CD4-positive, CD25-positive, alpha-beta regulatory T cell (primary cell): ENCODE measurements around the gene SLC26A8. TPM values are rescaled to one million over a fixed set of nuclear protein-coding genes. Genes with fewer than 3 reads are reported as not detected.

ENCODE experiments used
- ATAC-seq, 2 donors: fragments of 150-1000 bp; cut with Tn5 transposase; one replicate each; pipeline ENCODE4 v1.10.0; 2021; ENCODE audit warnings: low read depth in 2 of 2, moderate number of reproducible peaks in 2 of 2, moderate library complexity in 1 of 2
- DNase-seq, 3 donors: peaks; one replicate each; pipeline versions ENCODE4 v3.0.0 to v3.0.0-alpha.2; 2012 to 2022; ENCODE audit warnings: mixed read lengths in 1 of 3
- H3K27ac ChIP-seq: one replicate; pipeline ENCODE4 v1.7.0; 2013; ENCODE audit warnings: mild to moderate bottlenecking, low read length; ENCODE audit not compliant: insufficient read depth, poor library complexity, severe bottlenecking
- H3K27me3 ChIP-seq: one replicate; pipeline ENCODE4 v1.7.0; 2013; ENCODE audit warnings: low read length; ENCODE audit not compliant: control insufficient read depth, insufficient read depth
- H3K36me3 ChIP-seq: one replicate; pipeline ENCODE4 v1.7.0; 2013; ENCODE audit warnings: mild to moderate bottlenecking, low read length, moderate library complexity; ENCODE audit not compliant: control insufficient read depth, insufficient read depth
- H3K4me1 ChIP-seq: 2 replicates; pipeline ENCODE4 v1.7.0; 2013; ENCODE audit warnings: mild to moderate bottlenecking, low read length; ENCODE audit not compliant: insufficient read depth, control insufficient read depth, poor library complexity, severe bottlenecking
- H3K4me3 ChIP-seq: one replicate; pipeline ENCODE4 v1.7.0; 2013; ENCODE audit warnings: low read depth, mild to moderate bottlenecking, low read length, moderate library complexity
- H3K9me3 ChIP-seq, 2 experiments: 1 replicate in 1 of 2; 2 replicates in 1 of 2; pipeline ENCODE4 v1.7.0; 2013; ENCODE audit warnings: low read length in 2 of 2, mild to moderate bottlenecking in 1 of 2, moderate library complexity in 1 of 2; ENCODE audit not compliant: control insufficient read depth in 2 of 2
- H3K27ac Mint-ChIP-seq, 3 donors: one replicate each; pipeline ENCODE4 v1.8.0; 2020 to 2022; ENCODE audit warnings: mild to moderate bottlenecking in 3 of 3, mixed read lengths in 3 of 3, moderate library complexity in 2 of 3
- H3K27me3 Mint-ChIP-seq: one replicate; pipeline ENCODE4 v1.8.0; 2022; ENCODE audit warnings: mild to moderate bottlenecking, mixed read lengths
- H3K36me3 Mint-ChIP-seq: one replicate; pipeline ENCODE4 v1.8.0; 2020; ENCODE audit warnings: mixed read lengths
- H3K4me1 Mint-ChIP-seq, 4 donors: one replicate each; pipeline ENCODE4 v1.8.0; 2020 to 2022; ENCODE audit warnings: mixed read lengths in 4 of 4, mild to moderate bottlenecking in 1 of 4
- H3K4me3 Mint-ChIP-seq, 4 donors: one replicate each; pipeline ENCODE4 v1.8.0; 2020 to 2022; ENCODE audit warnings: mild to moderate bottlenecking in 4 of 4, mixed read lengths in 4 of 4, moderate library complexity in 3 of 4
- H3K9me3 Mint-ChIP-seq, 7 donors: one replicate each; pipeline ENCODE4 v1.8.0; 2020 to 2022; ENCODE audit warnings: mixed read lengths in 7 of 7, mild to moderate bottlenecking in 3 of 7, moderate library complexity in 2 of 7
- polyA plus RNA-seq, 4 donors: library from polyadenylated mRNA; unstranded; fragments of 300-500 nt; fragmentation: Illumina TruSeq; gene quantifications; one replicate each; pipeline ENCODE4 v1.2.3, GENCODE V29; 2021
- total RNA-seq: library from RNA; stranded (reverse); gene quantifications from one replicate; pipeline ENCODE4 v1.2.3, GENCODE V29; 2022

The SLC26A8 gene, protein sequence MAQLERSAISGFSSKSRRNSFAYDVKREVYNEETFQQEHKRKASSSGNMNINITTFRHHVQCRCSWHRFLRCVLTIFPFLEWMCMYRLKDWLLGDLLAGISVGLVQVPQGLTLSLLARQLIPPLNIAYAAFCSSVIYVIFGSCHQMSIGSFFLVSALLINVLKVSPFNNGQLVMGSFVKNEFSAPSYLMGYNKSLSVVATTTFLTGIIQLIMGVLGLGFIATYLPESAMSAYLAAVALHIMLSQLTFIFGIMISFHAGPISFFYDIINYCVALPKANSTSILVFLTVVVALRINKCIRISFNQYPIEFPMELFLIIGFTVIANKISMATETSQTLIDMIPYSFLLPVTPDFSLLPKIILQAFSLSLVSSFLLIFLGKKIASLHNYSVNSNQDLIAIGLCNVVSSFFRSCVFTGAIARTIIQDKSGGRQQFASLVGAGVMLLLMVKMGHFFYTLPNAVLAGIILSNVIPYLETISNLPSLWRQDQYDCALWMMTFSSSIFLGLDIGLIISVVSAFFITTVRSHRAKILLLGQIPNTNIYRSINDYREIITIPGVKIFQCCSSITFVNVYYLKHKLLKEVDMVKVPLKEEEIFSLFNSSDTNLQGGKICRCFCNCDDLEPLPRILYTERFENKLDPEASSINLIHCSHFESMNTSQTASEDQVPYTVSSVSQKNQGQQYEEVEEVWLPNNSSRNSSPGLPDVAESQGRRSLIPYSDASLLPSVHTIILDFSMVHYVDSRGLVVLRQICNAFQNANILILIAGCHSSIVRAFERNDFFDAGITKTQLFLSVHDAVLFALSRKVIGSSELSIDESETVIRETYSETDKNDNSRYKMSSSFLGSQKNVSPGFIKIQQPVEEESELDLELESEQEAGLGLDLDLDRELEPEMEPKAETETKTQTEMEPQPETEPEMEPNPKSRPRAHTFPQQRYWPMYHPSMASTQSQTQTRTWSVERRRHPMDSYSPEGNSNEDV
- total RNA-seq: not detected
- not detected for polyA plus RNA-seq

DNA sequence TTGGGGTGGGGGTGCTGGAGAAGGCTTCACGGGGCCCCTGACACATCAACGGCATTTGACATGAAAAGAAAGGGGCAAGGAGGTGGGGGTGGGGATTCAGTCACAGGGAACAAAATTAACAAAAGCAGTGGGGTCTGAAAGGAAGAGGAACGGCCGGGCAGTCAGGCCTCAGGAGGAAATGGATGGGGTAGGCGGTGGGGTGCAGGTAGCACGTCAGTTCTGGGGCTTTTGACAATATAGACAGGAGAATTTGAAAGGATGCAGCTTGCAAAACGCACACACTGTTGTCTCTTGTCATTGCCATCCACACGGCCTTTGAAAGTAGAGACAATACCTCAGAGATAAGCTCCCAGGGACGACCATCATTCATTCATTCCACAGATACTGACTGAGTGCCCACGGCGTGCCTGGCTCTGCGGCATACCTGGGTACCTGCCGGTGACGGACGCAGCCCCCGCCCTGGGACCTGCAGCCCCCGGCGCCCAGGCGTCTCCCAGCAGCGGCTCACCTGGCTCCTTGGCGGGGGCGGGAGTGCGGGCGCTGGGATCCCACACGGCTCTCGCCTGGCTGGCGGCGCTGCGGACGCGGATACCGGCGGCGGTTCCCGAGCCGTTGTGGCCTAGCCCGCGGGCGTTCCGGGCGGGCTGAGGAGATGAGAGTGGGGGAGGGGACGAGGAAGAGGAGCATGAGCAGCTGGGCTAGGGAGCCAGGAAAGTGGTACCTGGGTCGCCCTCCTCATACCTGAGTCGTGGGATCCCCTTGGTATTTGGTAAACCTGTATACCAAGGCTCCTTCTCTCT lies at the start of gene SLC26A8:
TSS of gene SLC26A8 (minus strand) at position 646 of the 800 bp plus-strand sequence. CDS start 4,934 bp downstream, outside the sequence.
- Mint-ChIP-seq H3K27ac (no peak within 1 kb of the TSS), H3K36me3 (no peaks in the 10 kb centered on the region), H3K27me3 (peaks cover 8% of the 10 kb centered on the region), H3K4me3 (no peak within 1 kb of the TSS), H3K4me1 (peaks cover 4 to 17% (median 9%) of the 10 kb centered on the region in 4 donors), H3K9me3 (no peaks in the 10 kb centered on the region)
- ATAC-seq (no peak), DNase-seq (no peak)
- H3K36me3 ChIP-seq: no peaks in the 10 kb centered on the region
- no peaks in the 10 kb centered on the region for H3K9me3 ChIP-seq
- H3K4me3 ChIP-seq: no peak within 1 kb of the TSS
- no peak within 1 kb of the TSS for H3K27ac ChIP-seq
- peaks cover 8% of the 10 kb centered on the region for H3K4me1 ChIP-seq
- H3K27me3 ChIP-seq: peaks cover 3% of the 10 kb centered on the region

DNA sequence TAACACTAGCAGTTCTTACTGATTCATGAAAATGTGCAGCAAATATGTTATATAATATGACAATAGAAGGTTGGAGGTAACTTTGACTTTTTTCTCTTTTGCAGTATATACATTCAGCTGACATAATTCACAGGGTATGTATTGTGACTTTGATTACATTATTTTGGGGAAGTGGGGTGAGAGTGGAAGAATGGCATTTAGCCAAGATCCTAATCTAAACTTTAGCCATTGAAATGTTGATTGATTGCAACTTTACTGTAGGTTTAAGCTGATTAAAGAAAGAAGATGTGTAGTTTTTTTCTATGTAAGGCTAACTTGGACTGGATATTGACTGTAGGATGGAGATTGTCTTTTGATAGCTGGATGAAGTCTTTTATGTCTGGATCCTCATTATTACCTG lies 49.1 kb upstream of the SLC26A8 start:
- H3K4me1 ChIP-seq: peaks cover 2% of the 10 kb centered on the region
- H3K9me3 ChIP-seq: no peaks in the 10 kb centered on the region
- no peak for DNase-seq
- H3K36me3 ChIP-seq: peaks cover 36% of the 10 kb centered on the region
- no peaks in the 10 kb centered on the region for H3K27me3 Mint-ChIP-seq
- no peak overlapping the region for H3K4me3 ChIP-seq
- H3K27me3 ChIP-seq: no peaks in the 10 kb centered on the region
- peak overlapping the region in 2 of 3 donors; percentile 3 to 38 for H3K27ac Mint-ChIP-seq
- no peak overlapping the region for H3K4me3 Mint-ChIP-seq
- ATAC-seq: no peak
- peaks cover 10% of the 10 kb centered on the region for H3K36me3 Mint-ChIP-seq
- H3K27ac ChIP-seq: no peak overlapping the region
- H3K9me3 Mint-ChIP-seq: no peaks in the 10 kb centered on the region
- H3K4me1 Mint-ChIP-seq: peaks cover 28 to 48% (median 34%) of the 10 kb centered on the region in 4 donors

DNA sequence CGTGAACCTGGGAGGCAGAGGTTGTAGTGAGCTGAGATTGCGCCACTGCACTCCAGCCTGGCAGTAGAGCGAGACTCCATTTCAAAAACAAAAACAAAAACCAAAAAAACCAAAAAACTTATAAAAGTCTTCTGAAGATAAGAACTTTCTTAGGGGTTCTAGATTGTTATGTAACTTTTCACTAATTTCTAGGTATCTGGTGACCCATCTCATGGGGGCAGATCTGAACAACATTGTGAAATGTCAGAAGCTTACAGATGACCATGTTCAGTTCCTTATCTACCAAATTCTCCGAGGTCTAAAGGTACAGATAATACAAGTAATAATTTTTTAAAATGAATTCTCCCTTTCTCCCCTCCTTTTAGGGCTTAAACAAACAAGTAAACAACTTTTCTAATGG lies 48.2 kb upstream of the SLC26A8 start:
- Mint-ChIP-seq H3K27me3 (no peaks in the 10 kb centered on the region), H3K4me3 (no peak overlapping the region), H3K36me3 (peaks cover 10% of the 10 kb centered on the region), H3K9me3 (peaks cover 0 to 1% (median 0%) of the 10 kb centered on the region in 7 donors), H3K4me1 (peaks cover 37 to 56% (median 43%) of the 10 kb centered on the region in 4 donors), H3K27ac (peak overlapping the region in 2 of 3 donors; percentile 74 to 77)
- ATAC-seq (no peak), DNase-seq (no peak)
- Histone ChIP-seq H3K9me3 (no peaks in the 10 kb centered on the region), H3K27ac (no peak overlapping the region), H3K4me1 (peaks cover 4% of the 10 kb centered on the region), H3K4me3 (no peak overlapping the region), H3K27me3 (no peaks in the 10 kb centered on the region), H3K36me3 (peaks cover 27% of the 10 kb centered on the region)

DNA sequence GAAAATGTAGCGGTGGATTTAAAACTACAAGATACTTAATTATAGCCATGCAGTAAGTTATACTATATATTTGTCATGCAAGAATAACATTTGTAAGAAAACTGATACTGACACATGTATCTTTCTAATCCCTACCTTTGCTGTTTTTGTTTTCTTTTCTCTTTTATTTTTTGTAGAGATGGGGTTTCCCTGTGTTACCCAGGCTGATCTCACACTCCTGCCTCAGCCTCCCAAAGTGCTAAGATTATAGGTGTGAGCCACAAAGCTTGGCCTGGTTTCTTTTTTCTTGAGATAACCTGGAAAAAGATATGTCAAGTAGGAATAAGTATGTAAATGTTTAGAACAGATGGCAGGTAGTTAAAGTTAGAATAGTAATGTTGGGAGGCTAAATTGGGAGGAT lies 47.3 kb upstream of the SLC26A8 start:
- Mint-ChIP-seq H3K27me3 (no peaks in the 10 kb centered on the region), H3K4me1 (peaks cover 36 to 59% (median 49%) of the 10 kb centered on the region in 4 donors), H3K27ac (peak overlapping the region; percentile 30 to 77 (median 63)), H3K36me3 (peaks cover 10% of the 10 kb centered on the region), H3K4me3 (no peak overlapping the region), H3K9me3 (peaks cover 0 to 2% (median 0%) of the 10 kb centered on the region in 7 donors)
- ATAC-seq (no peak), DNase-seq (no peak)
- H3K9me3 ChIP-seq: no peaks in the 10 kb centered on the region
- no peak overlapping the region for H3K27ac ChIP-seq
- H3K27me3 ChIP-seq: no peaks in the 10 kb centered on the region
- peaks cover 17% of the 10 kb centered on the region for H3K36me3 ChIP-seq
- H3K4me1 ChIP-seq: peaks cover 4% of the 10 kb centered on the region
- no peak overlapping the region for H3K4me3 ChIP-seq

DNA sequence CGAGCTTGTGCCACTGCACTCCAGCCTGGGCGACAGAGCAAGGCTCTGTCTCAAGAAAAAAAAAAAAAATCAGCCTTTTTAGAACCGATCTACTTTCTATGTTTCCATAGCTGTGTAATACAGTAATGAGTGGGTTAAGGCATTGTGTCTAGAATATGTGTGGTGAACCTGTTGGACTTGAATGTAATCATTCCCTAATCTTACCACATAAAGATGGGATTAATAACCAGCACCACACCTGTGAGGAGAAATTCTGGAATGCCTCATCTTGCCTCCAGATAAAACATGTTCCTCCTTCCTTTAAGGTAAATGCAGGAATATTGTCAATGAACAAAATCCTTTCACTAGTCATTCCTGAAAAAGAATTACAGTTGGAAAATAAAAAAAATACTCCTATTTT lies 46.8 kb upstream of the SLC26A8 start:
- Histone ChIP-seq H3K27me3 (no peaks in the 10 kb centered on the region), H3K4me1 (peaks cover 4% of the 10 kb centered on the region), H3K9me3 (no peaks in the 10 kb centered on the region), H3K36me3 (peaks cover 13% of the 10 kb centered on the region), H3K27ac (no peak overlapping the region), H3K4me3 (no peak overlapping the region)
- Mint-ChIP-seq H3K4me1 (peaks cover 41 to 61% (median 54%) of the 10 kb centered on the region in 4 donors), H3K4me3 (no peak overlapping the region), H3K36me3 (peaks cover 7% of the 10 kb centered on the region), H3K9me3 (peaks cover 0 to 2% (median 0%) of the 10 kb centered on the region in 7 donors), H3K27ac (peak overlapping the region in 2 of 3 donors; percentile 30 to 77), H3K27me3 (no peaks in the 10 kb centered on the region)
- ATAC-seq: no peak
- DNase-seq: no peak

DNA sequence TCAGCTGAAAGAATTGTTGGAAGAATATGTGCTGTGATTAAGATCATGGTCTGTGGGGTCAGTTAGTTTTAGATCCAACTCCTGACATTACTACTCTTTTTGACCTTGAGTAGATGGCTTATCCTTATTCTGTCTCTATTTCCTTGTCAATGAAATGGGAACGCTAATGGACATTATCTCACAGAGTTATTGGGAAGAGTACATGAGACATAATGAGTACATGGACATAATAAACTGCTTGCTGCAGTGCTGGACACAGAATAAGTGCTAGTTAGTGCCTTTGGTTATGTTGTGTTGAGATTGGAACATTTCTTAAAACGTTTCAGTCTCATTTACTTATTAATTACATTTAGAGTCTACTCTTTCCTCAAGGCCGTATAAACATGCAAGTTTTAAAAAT lies 45.8 kb upstream of the SLC26A8 start:
- no peak overlapping the region for H3K27ac ChIP-seq
- Mint-ChIP-seq H3K27ac (peak overlapping the region in 1 of 3 donors; percentile 67), H3K4me1 (peaks cover 50 to 63% (median 60%) of the 10 kb centered on the region in 4 donors), H3K27me3 (no peaks in the 10 kb centered on the region), H3K4me3 (no peak overlapping the region), H3K9me3 (peaks cover 0 to 2% (median 0%) of the 10 kb centered on the region in 7 donors), H3K36me3 (peaks cover 4% of the 10 kb centered on the region)
- ATAC-seq: no peak
- H3K4me1 ChIP-seq: peaks cover 4% of the 10 kb centered on the region
- peaks cover 7% of the 10 kb centered on the region for H3K36me3 ChIP-seq
- no peaks in the 10 kb centered on the region for H3K9me3 ChIP-seq
- no peak overlapping the region for H3K4me3 ChIP-seq
- DNase-seq: no peak
- H3K27me3 ChIP-seq: no peaks in the 10 kb centered on the region

DNA sequence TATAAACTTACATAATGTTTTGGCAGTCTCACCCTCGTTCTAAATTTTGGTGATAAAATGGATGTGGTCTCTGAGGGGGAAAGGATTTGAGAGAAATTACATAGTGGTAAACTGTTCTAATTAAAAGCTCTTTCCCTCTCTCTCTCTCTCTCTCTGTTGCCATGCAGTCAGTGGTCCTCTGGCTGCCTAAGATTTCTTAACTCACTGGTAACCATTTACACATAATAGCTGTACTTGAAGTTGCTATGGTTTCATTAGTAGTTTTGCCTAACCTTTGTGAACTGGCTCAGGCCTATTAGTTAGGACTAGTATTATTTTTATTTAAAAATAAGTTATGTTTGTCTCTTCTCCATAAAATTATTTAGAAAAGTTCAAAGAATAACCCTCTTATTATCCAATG lies 45.1 kb upstream of the SLC26A8 start:
- Mint-ChIP-seq H3K4me3 (no peak overlapping the region), H3K36me3 (peaks cover 8% of the 10 kb centered on the region), H3K9me3 (peaks cover 0 to 2% (median 0%) of the 10 kb centered on the region in 7 donors), H3K27ac (peak overlapping the region in 2 of 3 donors; percentile 6 to 18), H3K4me1 (peaks cover 56 to 69% (median 65%) of the 10 kb centered on the region in 4 donors), H3K27me3 (no peaks in the 10 kb centered on the region)
- Histone ChIP-seq H3K36me3 (peaks cover 7% of the 10 kb centered on the region), H3K9me3 (no peaks in the 10 kb centered on the region), H3K4me3 (no peak overlapping the region), H3K27me3 (no peaks in the 10 kb centered on the region), H3K4me1 (peaks cover 9% of the 10 kb centered on the region), H3K27ac (no peak overlapping the region)
- DNase-seq: no peak
- ATAC-seq: no peak
